Tibial artery (tissue), 4 donors: ENCODE data around the gene SMG1.
"Not testable (repeated sequence)": the region's sequence is repeated elsewhere in the genome, so short reads cannot be mapped to it uniquely, and the experiment has no call there.

Experiments used
- DNase-seq, 2 donors: peaks; one replicate each; pipeline ENCODE4 v3.0.0-alpha.2; 2019
- H3K27ac ChIP-seq, 2 donors: fragments of 200-600 bp; sonication (generic) in 1 of 2; 1 replicate in 1 of 2; 2 replicates in 1 of 2; pipeline ENCODE4 v1.5.1; 2018 to 2019; ENCODE audit warnings: mild to moderate bottlenecking in 1 of 2
- H3K27me3 ChIP-seq, 2 donors: fragments of 200-600 bp; sonication (generic) in 1 of 2; one replicate each; pipeline versions ENCODE4 v1.5.1 to v1.6.0; 2016 to 2019
- H3K36me3 ChIP-seq, 3 donors: fragments of 200-600 bp; sonication (generic) in 2 of 3; one replicate each; pipeline ENCODE4 v1.5.1; 2016 to 2019; ENCODE audit warnings: mild to moderate bottlenecking in 2 of 3
- H3K4me1 ChIP-seq, 4 donors: fragments of 200-600 bp; sonication (generic) in 2 of 4; 1 replicate in 3 of 4; 2 replicates in 1 of 4; pipeline ENCODE4 v1.5.1; 2016 to 2019
- H3K4me3 ChIP-seq, 2 donors: fragments of 200-600 bp; sonication (generic) in 1 of 2; 1 replicate in 1 of 2; 2 replicates in 1 of 2; pipeline ENCODE4 v1.5.1; 2018 to 2019; ENCODE audit warnings: mild to moderate bottlenecking in 2 of 2
- H3K9me3 ChIP-seq, 3 donors: fragments of 200-600 bp; sonication (generic) in 1 of 3; one replicate each; pipeline ENCODE4 v1.5.1; 2016 to 2019
- CTCF ChIP-seq, 2 experiments: fragments of 200-600 bp in 1 of 2; fragments of 450-650 bp in 1 of 2; IDR thresholded peaks; one replicate each; pipeline ENCODE4 v1.5.1; 2017 to 2019; ENCODE audit warnings: antibody characterized with exemption in 2 of 2, mild to moderate bottlenecking in 1 of 2, moderate library complexity in 1 of 2
- intact Hi-C: fragments of 100-400 bp; cut with DNase I; formaldehyde crosslinking; loops from one replicate; pipeline ENCODE4 v1.15.0; 2023; ENCODE audit warnings: low total_unique reads

The SMG1 gene

GRCh38 chr16:18884456-18884855, 41.8 kb downstream of the SMG1 start:
- H3K9me3 ChIP-seq, DNase-seq, H3K27me3 ChIP-seq, H3K4me1 ChIP-seq, H3K27ac ChIP-seq, intact Hi-C loops, H3K4me3 ChIP-seq: not testable (repeated sequence)
- peaks cover 19 to 44% (median 23%) of the 10 kb centered on the region in 3 donors for H3K36me3 ChIP-seq

- H3K9me3 ChIP-seq, intact Hi-C loops, H3K4me1 ChIP-seq, H3K27ac ChIP-seq, H3K27me3 ChIP-seq, DNase-seq, H3K4me3 ChIP-seq: not testable (repeated sequence)
- H3K36me3 ChIP-seq, result peaks cover 39 to 67% (median 57%) of the 10 kb centered on the region in 3 donors
Observed at GRCh38 chr16:18877734-18878133, 48.5 kb downstream of the SMG1 start.

- H3K27ac ChIP-seq, intact Hi-C loops, H3K4me1 ChIP-seq, H3K4me3 ChIP-seq, H3K27me3 ChIP-seq, H3K9me3 ChIP-seq, DNase-seq: not testable (repeated sequence)
- H3K36me3 ChIP-seq, result peaks cover 39 to 65% (median 56%) of the 10 kb centered on the region in 3 donors
Observed at GRCh38 chr16:18877259-18877658, 48.9 kb downstream of the SMG1 start.

- H3K4me3 ChIP-seq, H3K27me3 ChIP-seq, intact Hi-C loops, DNase-seq, H3K4me1 ChIP-seq, H3K27ac ChIP-seq, H3K9me3 ChIP-seq: not testable (repeated sequence)
- H3K36me3 ChIP-seq, result peaks cover 37 to 60% (median 54%) of the 10 kb centered on the region in 3 donors
Observed at GRCh38 chr16:18876301-18876700, 49.9 kb downstream of the SMG1 start.

- H3K27ac ChIP-seq, H3K9me3 ChIP-seq, H3K27me3 ChIP-seq, H3K4me3 ChIP-seq, DNase-seq, H3K4me1 ChIP-seq, intact Hi-C loops: not testable (repeated sequence)
- peaks cover 37 to 73% (median 69%) of the 10 kb centered on the region in 3 donors for H3K36me3 ChIP-seq
Observed at GRCh38 chr16:18869043-18869771, 57.0 kb downstream of the SMG1 start.

GRCh38 chr16:18866277-18866823, 59.9 kb downstream of the SMG1 start:
- H3K27me3 ChIP-seq, H3K4me3 ChIP-seq, intact Hi-C loops, H3K4me1 ChIP-seq, DNase-seq, H3K9me3 ChIP-seq, H3K27ac ChIP-seq: not testable (repeated sequence)
- H3K36me3 ChIP-seq, result peaks cover 37 to 72% (median 64%) of the 10 kb centered on the region in 3 donors

- H3K4me1 ChIP-seq, intact Hi-C loops, H3K27me3 ChIP-seq, DNase-seq, H3K4me3 ChIP-seq, H3K9me3 ChIP-seq, H3K27ac ChIP-seq: not testable (repeated sequence)
- peaks cover 23 to 62% (median 50%) of the 10 kb centered on the region in 3 donors for H3K36me3 ChIP-seq
Observed at GRCh38 chr16:18862891-18863290, 63.3 kb downstream of the SMG1 start.

- H3K4me1 ChIP-seq, result no peaks in the 10 kb centered on the region
- no peak for TF ChIP-seq CTCF (IDR thresholded peaks at IDR 0.05)
- H3K36me3 ChIP-seq, result peaks cover 67 to 82% (median 68%) of the 10 kb centered on the region in 3 donors
- no peaks in the 10 kb centered on the region for H3K9me3 ChIP-seq
- no peak for DNase-seq
- H3K27ac ChIP-seq, result no peak overlapping the region
- intact Hi-C loops, result no loop called here
- no peak overlapping the region for H3K4me3 ChIP-seq
- H3K27me3 ChIP-seq, result no peaks in the 10 kb centered on the region
Observed at GRCh38 chr16:18855196-18855595, 71.0 kb downstream of the SMG1 start.

GRCh38 chr16:18853694-18854093, 72.5 kb downstream of the SMG1 start:
- H3K36me3 ChIP-seq, result peaks cover 74 to 88% (median 80%) of the 10 kb centered on the region in 3 donors
- no peaks in the 10 kb centered on the region for H3K27me3 ChIP-seq
- intact Hi-C loops, result no loop called here
- TF ChIP-seq CTCF (IDR thresholded peaks at IDR 0.05), result no peak
- no peak overlapping the region for H3K4me3 ChIP-seq
- no peaks in the 10 kb centered on the region for H3K4me1 ChIP-seq
- DNase-seq, result no peak
- H3K9me3 ChIP-seq, result no peaks in the 10 kb centered on the region
- no peak overlapping the region for H3K27ac ChIP-seq
